HG03103 (cell line): Measurements from ENCODE around the gene CRY2.
A peak's percentile ranks its signal among the peaks of the same experiment; 100 is the strongest.
"Not testable (repeated sequence)": the region's sequence is repeated elsewhere in the genome, so short reads cannot be mapped to it uniquely, and the experiment has no call there.

Source experiments
- ATAC-seq: cut with Tn5 transposase; IDR thresholded peaks from one replicate; pipeline ENCODE4 v1.9.1; 2021; ENCODE audit warnings: low read depth; ENCODE audit not compliant: unreplicated experiment

CRY2 gene

GRCh38 chr11:45846974-45847910, at the start of gene CRY2:
TSS of gene CRY2 (plus strand) at chr11:45847475. CDS start at chr11:45847491, 16 bp downstream.
- peak; percentile 90 for ATAC-seq

- ATAC-seq: no peak
Observed at GRCh38 chr11:45798793-45799441, 48.4 kb upstream of the CRY2 start.

- no peak for ATAC-seq
Observed at GRCh38 chr11:45799562-45799961, 47.7 kb upstream of the CRY2 start.

DNA sequence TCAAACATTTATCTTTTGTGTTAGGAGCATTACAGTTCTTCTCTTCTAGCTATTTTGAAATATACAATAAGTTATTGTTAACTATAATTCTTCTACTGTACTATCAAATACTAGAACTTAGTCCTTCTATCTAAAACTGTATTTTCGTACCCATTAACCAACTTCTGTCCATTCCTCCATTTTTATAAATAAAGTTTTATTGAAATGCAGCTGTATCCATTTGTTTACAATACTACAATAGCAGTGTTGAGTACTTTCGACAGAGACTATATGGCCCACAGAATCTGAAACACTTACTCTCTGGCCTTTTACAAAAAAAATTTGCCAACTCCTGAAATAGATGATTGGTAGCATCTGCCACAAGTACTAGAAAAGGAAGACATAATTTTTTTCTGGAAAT, 47.0 kb upstream of the CRY2 start:
- no peak for ATAC-seq

GRCh38 chr11:45801723-45802315, 45.5 kb upstream of the CRY2 start:
- ATAC-seq: no peak

GRCh38 chr11:45802531-45803317, 44.6 kb upstream of the CRY2 start:
- ATAC-seq: no peak

DNA sequence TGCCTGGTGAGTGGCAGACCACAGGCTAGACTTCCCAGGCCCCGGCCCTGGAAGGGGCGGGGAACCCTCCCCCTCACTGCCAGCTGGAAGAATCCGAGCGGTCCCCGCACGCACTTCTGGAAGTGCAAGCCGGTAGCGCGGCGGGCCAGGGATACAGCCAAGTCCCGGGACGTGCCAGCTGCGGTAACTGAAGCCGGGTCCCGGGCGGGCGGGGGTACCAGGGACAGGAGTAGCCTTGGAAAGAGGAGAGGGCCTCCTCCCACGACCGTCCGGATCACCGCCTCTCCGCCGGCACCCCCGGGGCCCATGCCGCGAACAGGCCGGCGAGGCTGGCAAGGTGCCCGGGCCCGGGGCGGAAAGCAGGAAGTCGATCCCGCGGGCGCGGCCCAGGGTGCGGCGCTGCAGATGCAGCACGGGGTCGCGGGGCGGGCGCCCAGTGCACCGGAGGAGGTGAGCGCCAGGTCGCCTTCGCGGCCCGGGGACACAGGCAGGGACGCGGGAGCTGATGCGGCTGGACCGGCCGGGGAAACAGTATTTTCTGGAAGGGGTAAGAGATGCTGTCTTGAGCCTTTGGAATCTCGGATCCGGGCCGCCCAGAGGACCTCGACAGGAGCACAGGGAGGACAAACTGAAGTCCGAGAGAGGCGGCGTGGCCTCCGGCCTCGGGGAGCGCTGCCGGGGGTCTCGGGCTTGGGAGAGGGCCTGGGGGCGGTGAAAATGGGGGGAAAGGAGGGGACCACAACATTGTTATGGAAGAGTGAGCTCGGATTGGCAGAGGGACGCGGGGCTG, 43.1 kb upstream of the CRY2 start:
- ATAC-seq: no peak

GRCh38 chr11:45804761-45805304, 42.4 kb upstream of the CRY2 start, which contains the start of gene SLC35C1:
TSS of gene SLC35C1 (plus strand) at chr11:45805149. CDS start at chr11:45805802, 653 bp downstream.
- peak; percentile 95 for ATAC-seq

- ATAC-seq: peak; percentile 25
Observed at GRCh38 chr11:45805305-45806071, 41.8 kb upstream of the CRY2 start.

GRCh38 chr11:45806072-45806933, 41.0 kb upstream of the CRY2 start:
- no peak for ATAC-seq

- ATAC-seq: no peak
Observed at GRCh38 chr11:45806937-45807791, 40.1 kb upstream of the CRY2 start.

GRCh38 chr11:45807792-45808238, 39.5 kb upstream of the CRY2 start:
- ATAC-seq: no peak

- ATAC-seq: not testable (repeated sequence)
Observed at GRCh38 chr11:45808427-45808826, 38.8 kb upstream of the CRY2 start.

DNA sequence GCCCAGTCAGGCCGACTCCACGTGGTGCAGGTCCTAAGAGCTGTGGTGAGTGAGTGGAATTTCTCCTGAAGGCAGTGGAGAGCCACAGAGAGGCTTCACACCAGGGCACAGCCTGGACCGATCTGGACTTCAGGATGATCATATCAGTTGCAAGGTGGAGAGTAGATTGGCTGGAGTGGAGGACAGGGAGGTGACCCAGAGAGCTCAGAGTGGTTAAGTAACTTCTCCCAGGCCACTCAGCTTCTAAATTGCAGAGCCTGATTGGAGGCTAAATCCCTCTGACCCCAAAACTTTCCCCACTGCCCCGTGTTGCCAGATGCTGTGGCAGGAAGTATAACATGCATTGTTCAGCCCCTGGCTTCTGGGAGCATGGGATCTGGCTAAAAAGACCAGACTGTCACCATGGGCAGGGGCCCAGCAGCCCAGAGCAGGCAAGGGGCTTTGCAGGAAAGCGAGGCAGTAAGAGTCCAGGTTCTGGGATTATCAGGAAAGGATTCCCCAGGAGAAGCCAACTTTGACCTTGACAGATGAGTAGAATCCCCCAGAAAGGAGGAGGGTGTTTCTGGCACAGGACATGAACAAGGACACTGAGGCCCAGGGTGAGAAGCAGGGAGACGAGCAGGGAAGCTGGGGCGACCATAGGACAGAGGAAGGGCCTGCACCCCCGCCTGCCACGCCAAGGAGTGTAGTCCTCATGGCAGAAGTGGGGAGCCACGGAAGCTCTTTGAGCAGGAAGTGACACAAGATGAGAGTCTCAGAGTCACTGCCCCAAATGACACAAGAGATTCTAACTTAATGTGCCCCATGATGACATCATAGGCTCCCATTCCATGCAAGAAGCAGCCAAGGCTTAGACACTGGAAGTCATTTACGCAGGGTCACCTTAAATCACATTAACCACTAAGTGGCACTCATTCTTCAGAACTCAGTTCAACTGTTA, 37.5 kb upstream of the CRY2 start:
- ATAC-seq: no peak

GRCh38 chr11:45810431-45811108, 36.7 kb upstream of the CRY2 start:
- ATAC-seq: no peak
